DOHH2 (cell line): ENCODE data around the gene TRMT44.
A peak's percentile ranks its signal among the peaks of the same experiment; 100 is the strongest.

ENCODE experiments used
- H3F3A ChIP-seq: fragments of 200-600 bp; sonication (generic), shearing (Covaris generic); 2 replicates; pipeline ENCODE4 v1.6.0; 2016; ENCODE audit warnings: antibody characterized with exemption, mild to moderate bottlenecking; ENCODE audit not compliant: control insufficient read depth, insufficient read depth
- H3K27ac ChIP-seq: fragments of 200-600 bp; sonication (generic); 2 replicates; pipeline ENCODE4 v1.5.1; 2014; ENCODE audit warnings: low read depth, mild to moderate bottlenecking, low read length, moderate library complexity
- H3K27me3 ChIP-seq: fragments of 200-600 bp; sonication (generic); 2 replicates; pipeline ENCODE4 v1.6.1; 2014; ENCODE audit warnings: mild to moderate bottlenecking, low read length, mixed read lengths; ENCODE audit not compliant: control insufficient read depth
- H3K36me3 ChIP-seq: fragments of 200-600 bp; sonication (generic); 2 replicates; pipeline ENCODE4 v1.6.1; 2014; ENCODE audit warnings: mild to moderate bottlenecking, low read length, moderate library complexity, mixed read lengths; ENCODE audit not compliant: control insufficient read depth
- H3K4me1 ChIP-seq: fragments of 200-600 bp; sonication (generic); 2 replicates; pipeline ENCODE4 v1.6.1; 2014; ENCODE audit warnings: mild to moderate bottlenecking, low read length, mixed read lengths; ENCODE audit not compliant: control insufficient read depth
- H3K4me2 ChIP-seq: fragments of 200-600 bp; sonication (generic); 2 replicates; pipeline ENCODE4 v1.6.0; 2014; ENCODE audit warnings: mild to moderate bottlenecking, low read length, moderate library complexity
- H3K4me3 ChIP-seq: fragments of 200-600 bp; sonication (generic); 2 replicates; pipeline ENCODE4 v1.5.1; 2014; ENCODE audit warnings: mild to moderate bottlenecking, low read length, mixed read lengths
- H3K79me2 ChIP-seq: fragments of 200-600 bp; sonication (generic); 2 replicates; pipeline ENCODE4 v1.6.1; 2014; ENCODE audit warnings: mild to moderate bottlenecking, low read length, mixed read lengths; ENCODE audit not compliant: control insufficient read depth
- H3K9me2 ChIP-seq: fragments of 200-600 bp; sonication (generic); replicated peaks from 2 replicates; pipeline ENCODE4 v1.6.1; 2014; ENCODE audit warnings: mild to moderate bottlenecking, low read length, mixed read lengths; ENCODE audit not compliant: control insufficient read depth
- H3K9me3 ChIP-seq: fragments of 200-600 bp; sonication (generic); 2 replicates; pipeline ENCODE4 v1.6.1; 2014; ENCODE audit warnings: antibody characterized with exemption, low read length, mixed read lengths; ENCODE audit not compliant: control insufficient read depth, insufficient read depth
- H4K20me1 ChIP-seq: fragments of 200-600 bp; sonication (generic); 2 replicates; pipeline ENCODE4 v1.6.0; 2014; ENCODE audit warnings: low read depth, mild to moderate bottlenecking, antibody characterized with exemption, low read length, moderate library complexity; ENCODE audit not compliant: control insufficient read depth, insufficient read depth
- EZH2phosphoT487 ChIP-seq: fragments of 200-600 bp; sonication (generic); IDR thresholded peaks from 2 replicates; pipeline ENCODE4 v1.6.1; 2017; ENCODE audit warnings: borderline replicate concordance, mild to moderate bottlenecking, antibody characterized with exemption, low read length, moderate library complexity, mixed read lengths
- TF ChIP-seq, protein P1 (sequence below): fragments of 200-600 bp; sonication (generic); IDR thresholded peaks from one replicate; pipeline ENCODE4 v1.5.1; 2014; ENCODE audit warnings: antibody characterized with exemption, mild to moderate bottlenecking, low read depth, low read length; ENCODE audit not compliant: poor library complexity, severe bottlenecking

The TRMT44 gene

DNA sequence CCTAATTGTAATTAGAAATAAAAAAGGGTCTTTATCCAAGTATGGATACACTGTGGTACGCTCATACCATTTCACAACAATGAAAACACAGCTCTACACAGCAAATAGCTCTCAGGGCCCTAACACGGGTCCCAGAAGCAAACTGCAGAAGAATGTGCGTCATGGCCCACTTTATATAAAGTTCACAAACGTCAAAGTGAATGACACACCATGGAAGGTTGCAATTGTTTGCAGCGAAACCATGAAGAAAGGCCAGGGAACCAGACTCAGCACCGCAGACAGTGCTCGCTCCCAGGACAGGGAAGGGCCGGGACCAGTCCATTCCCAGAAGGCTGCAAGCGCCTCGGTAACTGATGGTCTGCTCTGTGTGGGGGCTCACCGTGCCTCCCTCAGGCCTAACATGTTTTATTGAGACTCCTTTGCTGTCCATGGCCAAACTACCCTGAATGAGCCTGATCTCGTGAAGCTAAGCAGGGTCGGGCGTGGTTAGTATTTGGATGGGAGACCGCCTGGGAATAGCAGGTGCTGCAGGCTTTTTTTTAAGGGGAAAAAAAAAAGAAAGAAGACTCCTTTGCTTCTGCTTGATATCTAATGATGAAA is 47.9 kb upstream of the TRMT44 start:
- peak overlapping the region; percentile 77 for H3K4me2 ChIP-seq
- H4K20me1 ChIP-seq = no peaks in the 10 kb centered on the region
- peak overlapping the region; percentile 54 for H3K4me3 ChIP-seq
- H3K4me1 ChIP-seq = peaks cover 79% of the 10 kb centered on the region
- no peaks in the 10 kb centered on the region for H3K27me3 ChIP-seq
- H3K9me2 ChIP-seq = no peaks in the 10 kb centered on the region
- H3K79me2 ChIP-seq = no peaks in the 10 kb centered on the region
- H3F3A ChIP-seq = peaks cover 25% of the 10 kb centered on the region
- no peak for TF ChIP-seq EZH2phosphoT487
- TF ChIP-seq, protein P1, sequence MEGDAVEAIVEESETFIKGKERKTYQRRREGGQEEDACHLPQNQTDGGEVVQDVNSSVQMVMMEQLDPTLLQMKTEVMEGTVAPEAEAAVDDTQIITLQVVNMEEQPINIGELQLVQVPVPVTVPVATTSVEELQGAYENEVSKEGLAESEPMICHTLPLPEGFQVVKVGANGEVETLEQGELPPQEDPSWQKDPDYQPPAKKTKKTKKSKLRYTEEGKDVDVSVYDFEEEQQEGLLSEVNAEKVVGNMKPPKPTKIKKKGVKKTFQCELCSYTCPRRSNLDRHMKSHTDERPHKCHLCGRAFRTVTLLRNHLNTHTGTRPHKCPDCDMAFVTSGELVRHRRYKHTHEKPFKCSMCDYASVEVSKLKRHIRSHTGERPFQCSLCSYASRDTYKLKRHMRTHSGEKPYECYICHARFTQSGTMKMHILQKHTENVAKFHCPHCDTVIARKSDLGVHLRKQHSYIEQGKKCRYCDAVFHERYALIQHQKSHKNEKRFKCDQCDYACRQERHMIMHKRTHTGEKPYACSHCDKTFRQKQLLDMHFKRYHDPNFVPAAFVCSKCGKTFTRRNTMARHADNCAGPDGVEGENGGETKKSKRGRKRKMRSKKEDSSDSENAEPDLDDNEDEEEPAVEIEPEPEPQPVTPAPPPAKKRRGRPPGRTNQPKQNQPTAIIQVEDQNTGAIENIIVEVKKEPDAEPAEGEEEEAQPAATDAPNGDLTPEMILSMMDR = no peak
- H3K9me3 ChIP-seq = no peaks in the 10 kb centered on the region
- H3K36me3 ChIP-seq = peaks cover 20% of the 10 kb centered on the region
- peak overlapping the region; percentile 97 for H3K27ac ChIP-seq

DNA sequence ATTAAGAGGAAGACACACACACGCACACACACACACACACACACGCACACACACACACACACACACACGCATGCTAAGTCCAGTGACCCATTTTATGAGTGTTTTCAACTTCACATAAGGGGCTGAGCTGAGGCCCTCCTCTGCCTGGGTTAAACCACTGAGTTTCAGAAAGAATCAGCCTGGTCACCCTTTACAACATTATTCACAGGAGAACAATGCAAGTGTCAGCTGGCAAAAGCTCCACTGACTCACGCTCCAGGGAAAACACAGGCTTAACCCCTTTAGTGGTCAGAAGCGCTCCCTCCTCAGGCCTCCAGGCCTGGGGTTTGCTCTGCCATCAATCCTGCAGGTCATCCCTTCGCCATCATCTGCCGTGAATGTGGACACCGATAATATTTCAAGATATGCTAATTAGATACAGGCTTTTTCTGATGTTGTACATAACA is 47.0 kb upstream of the TRMT44 start:
- no peak for TF ChIP-seq EZH2phosphoT487
- TF ChIP-seq, protein P1 = no peak

DNA sequence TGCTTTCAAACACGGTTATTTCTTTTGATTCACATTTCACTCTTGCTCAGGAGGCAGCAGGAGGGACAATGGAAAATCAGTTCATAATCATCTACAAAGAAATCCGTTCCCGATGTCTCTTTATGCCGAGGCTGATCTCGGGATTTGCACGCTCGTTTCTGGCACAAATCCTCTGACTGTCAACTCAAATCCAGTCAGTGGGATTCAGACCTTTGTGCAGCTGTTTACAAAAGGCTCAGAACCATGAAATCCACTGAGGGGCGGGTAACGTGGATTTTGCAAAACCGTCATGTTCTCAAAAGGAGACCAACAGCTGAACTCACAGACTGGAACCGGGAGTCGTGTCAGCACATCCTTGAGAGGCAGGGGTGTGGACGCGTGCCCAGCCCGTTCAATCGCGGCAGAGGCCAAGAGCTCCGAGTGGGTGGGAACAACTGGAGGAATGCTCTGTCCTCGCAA is 46.5 kb upstream of the TRMT44 start:
- peaks cover 91% of the 10 kb centered on the region for H3K4me1 ChIP-seq
- H3K27me3 ChIP-seq = no peaks in the 10 kb centered on the region
- TF ChIP-seq, protein P1 = no peak
- TF ChIP-seq EZH2phosphoT487 = no peak
- H3K9me2 ChIP-seq = no peaks in the 10 kb centered on the region
- H4K20me1 ChIP-seq = no peaks in the 10 kb centered on the region
- peaks cover 22% of the 10 kb centered on the region for H3K36me3 ChIP-seq
- peak overlapping the region; percentile 97 for H3K27ac ChIP-seq
- no peak overlapping the region for H3K4me3 ChIP-seq
- no peaks in the 10 kb centered on the region for H3K9me3 ChIP-seq
- H3F3A ChIP-seq = peaks cover 25% of the 10 kb centered on the region
- no peak overlapping the region for H3K4me2 ChIP-seq
- no peaks in the 10 kb centered on the region for H3K79me2 ChIP-seq

More for the DNA sequence above, 47.0 kb upstream of the TRMT44 start:
- Histone ChIP-seq H3K27me3 (no peaks in the 10 kb centered on the region), H3K79me2 (no peaks in the 10 kb centered on the region), H3K9me2 (no peaks in the 10 kb centered on the region), H3K36me3 (peaks cover 21% of the 10 kb centered on the region), H3K9me3 (no peaks in the 10 kb centered on the region), H3F3A (peaks cover 25% of the 10 kb centered on the region), H3K4me3 (no peak overlapping the region), H4K20me1 (no peaks in the 10 kb centered on the region), H3K27ac (peak overlapping the region; percentile 97), H3K4me1 (peaks cover 88% of the 10 kb centered on the region), H3K4me2 (no peak overlapping the region)
